ENCODE measurements around the gene CLK3. TPM values are rescaled to one million over a fixed set of nuclear protein-coding genes. Genes with fewer than 3 reads are reported as not detected.

CLK3 gene
- total and polyA plus RNA-seq, 10 donors: 54.0 to 229 (median 105) TPM

GRCh38 chr15:74648051-74648842 lies 32.6 kb downstream of the CLK3 start:
- Histone ChIP-seq H3K36me3 (peaks cover 0 to 66% (median 5%) of the 10 kb centered on the region in 6 donors), H3K27ac (no peak overlapping the region), H3K4me1 (peaks cover 0 to 4% (median under 1%) of the 10 kb centered on the region in 6 donors), H3K9me3 (no peaks in the 10 kb centered on the region), H3K4me3 (no peak overlapping the region), H3K27me3 (replicated peaks in 1 of 7) (no peaks in the 10 kb centered on the region)
- intact Hi-C loops (cut with DNase I; ENCODE audit: low total_unique reads): no loop called here
- TF ChIP-seq POLR2A (IDR thresholded peaks at IDR 0.05) (no peak), POLR2AphosphoS5 (IDR thresholded peaks at IDR 0.05) (no peak), CTCF (IDR thresholded peaks at IDR 0.05 in 8 of 11, conservative IDR thresholded peaks at IDR 0.05 in 3 of 11) (no peak)
- DNase-seq: no peak
- 69 to 81% (median 74%) methylated on average over 5 of the region's 5 CpGs for WGBS, 5 donors

- Histone ChIP-seq H3K9me3 (no peaks in the 10 kb centered on the region), H3K27ac (no peak overlapping the region), H3K27me3 (replicated peaks in 1 of 7) (no peaks in the 10 kb centered on the region), H3K4me1 (peaks cover 0 to 31% (median 2%) of the 10 kb centered on the region in 6 donors), H3K36me3 (peaks cover 0 to 68% (median 15%) of the 10 kb centered on the region in 6 donors), H3K4me3 (no peak overlapping the region)
- WGBS, 5 donors: 85 to 98% (median 93%) methylated on average over 3 of the region's 3 CpGs
- intact Hi-C loops (cut with DNase I; ENCODE audit: low total_unique reads): no loop called here
- TF ChIP-seq POLR2AphosphoS5 (IDR thresholded peaks at IDR 0.05) (no peak), POLR2A (IDR thresholded peaks at IDR 0.05) (no peak), CTCF (IDR thresholded peaks at IDR 0.05 in 8 of 11, conservative IDR thresholded peaks at IDR 0.05 in 3 of 11) (no peak)
- no peak for DNase-seq
Measured at GRCh38 chr15:74651242-74651741, 35.7 kb downstream of the CLK3 start.

- no peak overlapping the region for H3K27ac ChIP-seq
- H3K9me3 ChIP-seq: no peaks in the 10 kb centered on the region
- no peak for TF ChIP-seq CTCF (IDR thresholded peaks at IDR 0.05 in 8 of 11, conservative IDR thresholded peaks at IDR 0.05 in 3 of 11)
- TF ChIP-seq POLR2A (IDR thresholded peaks at IDR 0.05): no peak
- no peak for TF ChIP-seq POLR2AphosphoS5 (IDR thresholded peaks at IDR 0.05)
- intact Hi-C loops (cut with DNase I; ENCODE audit: low total_unique reads): no loop called here
- peaks cover 0 to 31% (median 2%) of the 10 kb centered on the region in 6 donors for H3K4me1 ChIP-seq
- DNase-seq: no peak
- H3K27me3 ChIP-seq (replicated peaks in 1 of 7): no peaks in the 10 kb centered on the region
- no peak overlapping the region for H3K4me3 ChIP-seq
- WGBS, 5 donors: 74 to 85% (median 81%) methylated on average over 7 of the region's 7 CpGs
- peaks cover 0 to 52% (median 15%) of the 10 kb centered on the region in 6 donors for H3K36me3 ChIP-seq
Measured at GRCh38 chr15:74653426-74654102, 37.9 kb downstream of the CLK3 start.

- DNase-seq: no peak
- intact Hi-C loops (cut with DNase I; ENCODE audit: low total_unique reads): no loop called here
- Histone ChIP-seq H3K27ac (no peak overlapping the region), H3K4me3 (no peak overlapping the region), H3K9me3 (no peaks in the 10 kb centered on the region), H3K36me3 (peaks cover 0 to 48% (median 15%) of the 10 kb centered on the region in 6 donors), H3K4me1 (peaks cover 0 to 31% (median 2%) of the 10 kb centered on the region in 6 donors), H3K27me3 (replicated peaks in 1 of 7) (no peaks in the 10 kb centered on the region)
- TF ChIP-seq CTCF (IDR thresholded peaks at IDR 0.05 in 8 of 11, conservative IDR thresholded peaks at IDR 0.05 in 3 of 11) (no peak), POLR2AphosphoS5 (IDR thresholded peaks at IDR 0.05) (no peak), POLR2A (IDR thresholded peaks at IDR 0.05) (no peak)
- 68 to 88% (median 76%) methylated on average over 7 of the region's 7 CpGs for WGBS, 5 donors
Measured at GRCh38 chr15:74655424-74655823, 39.8 kb downstream of the CLK3 start.

All from spleen (tissue), 11 donors.